GM08714 (cell line): Measurements from ENCODE around the gene PAN3.

Experiments used
- H3K4me3 ChIP-seq: fragments of 200-500 bp; sonication (Bioruptor generic); 2 replicates; pipeline ENCODE4 v1.5.1; 2014; ENCODE audit warnings: mild to moderate bottlenecking, low read length, inconsistent platforms
- ZNF274 ChIP-seq: IDR thresholded peaks from 2 replicates; pipeline ENCODE4 v1.6.1; 2012; ENCODE audit warnings: mild to moderate bottlenecking, low read depth, low read length

The PAN3 gene

DNA sequence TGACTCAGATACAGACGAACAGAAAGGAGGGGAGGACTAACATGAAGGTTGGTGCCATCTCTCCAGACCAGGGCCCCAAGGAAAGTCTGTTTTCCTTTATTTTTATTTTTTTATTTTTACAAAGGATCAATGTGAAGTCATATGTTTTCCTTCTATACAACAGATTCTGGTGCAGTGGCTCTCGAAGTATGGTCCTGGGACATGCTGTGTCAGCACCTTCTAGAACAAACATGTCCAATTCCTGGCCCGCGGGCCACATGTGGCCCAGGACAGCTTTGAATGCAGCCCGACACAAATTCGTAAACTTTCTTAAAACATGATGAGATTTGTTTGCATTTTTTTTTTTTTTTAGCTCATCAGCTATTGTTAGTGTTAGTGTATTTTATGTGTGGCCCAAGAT lies 181.9 kb downstream of the PAN3 start:
- no peak overlapping the region for H3K4me3 ChIP-seq
- TF ChIP-seq ZNF274 = no peak

DNA sequence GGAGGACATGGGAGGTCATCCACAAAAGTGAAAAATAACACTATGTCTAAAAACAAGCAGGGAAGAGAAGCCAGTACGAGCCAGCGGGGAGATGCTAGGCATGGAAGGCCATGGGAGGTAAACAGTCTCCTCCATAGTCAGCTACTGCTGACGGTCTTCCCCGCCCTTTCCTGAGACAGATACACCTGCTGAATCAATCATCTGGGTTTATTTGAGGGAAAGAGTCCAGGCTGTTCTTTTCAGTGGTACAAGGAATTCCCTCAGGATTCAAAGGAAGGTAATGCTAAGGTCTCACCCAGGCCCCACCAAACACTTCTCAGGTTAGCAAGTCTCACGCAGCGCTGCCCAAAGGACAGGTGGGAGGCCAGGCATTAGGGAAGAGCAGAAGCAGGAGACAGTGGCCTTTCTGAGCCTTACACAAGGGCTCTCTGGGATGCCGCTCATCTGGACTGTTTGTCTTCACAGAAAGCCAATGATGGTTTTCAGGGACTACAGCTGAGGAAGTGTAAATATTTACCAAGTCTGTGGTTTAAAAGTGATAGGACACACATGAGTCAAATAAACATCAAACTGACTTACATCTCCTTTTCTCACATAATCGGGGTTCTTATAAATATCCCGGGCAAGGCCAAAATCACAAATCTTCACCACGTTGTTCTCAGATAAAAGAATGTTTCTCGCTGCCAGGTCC lies 182.7 kb downstream of the PAN3 start:
- no peak overlapping the region for H3K4me3 ChIP-seq
- TF ChIP-seq ZNF274 = no peak

DNA sequence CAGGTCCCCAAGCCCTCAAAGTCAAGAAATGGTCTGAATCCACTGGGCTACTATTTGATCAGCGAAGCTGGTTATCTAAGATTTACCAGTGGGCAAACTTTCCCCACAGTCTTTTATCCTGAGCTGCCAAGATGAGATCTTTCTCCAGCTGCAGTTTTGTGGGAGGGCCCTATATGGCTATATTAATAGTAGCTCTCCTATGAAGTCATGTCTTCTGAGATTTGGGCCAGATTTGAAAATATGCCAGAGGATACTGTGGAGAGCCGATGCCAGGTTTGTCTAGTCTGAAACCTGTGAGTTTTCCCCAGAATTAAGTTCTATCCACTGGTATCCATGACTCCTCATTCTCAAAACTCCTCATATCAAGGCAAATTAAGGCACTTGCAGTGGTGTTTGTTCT lies 183.4 kb downstream of the PAN3 start:
- no peak overlapping the region for H3K4me3 ChIP-seq
- TF ChIP-seq ZNF274 = no peak

DNA sequence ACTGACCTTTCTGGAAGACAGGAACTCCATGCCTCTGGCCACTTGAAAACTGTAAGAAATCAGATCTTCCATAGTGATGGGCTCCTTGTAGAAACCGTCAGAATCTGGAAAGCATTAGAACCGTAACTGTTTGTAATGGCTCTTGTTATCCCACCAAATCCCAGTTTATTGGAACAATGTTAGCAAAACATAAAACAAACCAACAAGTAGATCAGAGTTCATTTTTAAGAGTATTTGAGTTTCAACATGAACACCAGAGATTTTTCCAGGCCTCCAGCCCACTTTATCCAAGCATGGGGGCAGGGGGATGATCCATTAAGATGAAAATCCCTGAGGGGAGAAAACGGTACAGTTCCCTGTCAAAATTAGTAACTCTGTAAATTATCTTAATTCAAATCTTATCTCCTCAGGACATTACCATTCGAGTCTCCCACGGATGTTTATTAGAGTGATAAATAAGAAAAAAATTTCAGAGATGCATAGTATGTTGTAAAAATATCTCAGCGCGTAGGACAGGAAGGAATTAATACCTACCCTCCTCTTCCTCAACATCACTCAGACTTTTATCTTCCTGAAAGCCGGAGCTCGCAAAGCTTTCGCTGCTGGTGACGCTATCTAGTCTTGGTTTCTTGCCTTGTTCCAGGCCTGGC lies 184.0 kb downstream of the PAN3 start:
- H3K4me3 ChIP-seq = no peak overlapping the region
- no peak for TF ChIP-seq ZNF274

DNA sequence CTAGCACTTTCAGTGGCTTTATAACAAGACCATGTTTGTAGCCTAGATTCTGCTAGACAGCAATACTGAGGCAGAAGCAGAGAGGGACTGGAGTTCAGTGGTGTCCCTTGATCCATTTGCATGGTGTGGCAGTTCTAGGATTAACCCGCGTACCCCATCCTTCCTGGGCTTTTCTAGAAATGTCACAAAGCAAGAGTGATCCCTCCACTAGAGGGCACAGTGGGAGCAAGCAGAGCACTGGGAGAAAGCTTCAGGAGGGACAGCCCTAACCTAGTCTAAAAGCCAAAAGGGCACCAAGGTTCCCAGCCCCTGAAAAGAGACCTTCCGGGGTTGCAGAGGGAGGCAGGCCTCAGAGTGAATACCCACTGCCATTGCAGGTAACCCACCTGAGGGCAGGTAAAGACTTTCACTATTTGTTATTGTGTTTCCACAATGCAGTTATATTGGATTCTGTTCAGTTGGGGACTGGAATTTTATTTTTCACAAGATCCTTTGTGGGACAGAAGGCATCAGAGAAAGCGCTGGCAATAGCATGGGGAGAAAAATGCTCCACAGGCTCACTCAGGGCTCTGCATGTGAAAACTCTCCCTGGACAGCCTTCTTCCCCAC lies 185.9 kb downstream of the PAN3 start:
- TF ChIP-seq ZNF274 = no peak
- H3K4me3 ChIP-seq = no peak overlapping the region

DNA sequence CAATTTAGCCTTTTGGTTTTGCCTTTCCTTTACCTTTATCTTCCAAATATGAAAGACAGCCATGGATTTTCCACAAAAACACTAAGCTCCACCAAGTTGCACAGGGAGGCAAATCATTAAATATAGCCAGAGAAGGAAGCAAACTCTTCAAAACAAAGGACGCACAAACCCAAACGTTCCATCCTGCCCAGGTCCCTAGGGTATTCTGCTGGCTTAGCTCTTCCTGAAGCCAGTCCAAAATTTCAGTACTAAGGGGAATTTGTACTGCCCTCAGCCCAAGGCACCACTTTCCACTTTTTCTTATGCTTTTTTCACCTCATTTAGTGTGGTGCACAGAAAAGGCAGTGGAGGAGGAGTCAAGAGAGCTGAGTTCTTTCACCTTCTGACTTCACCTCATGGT lies 186.7 kb downstream of the PAN3 start:
- no peak overlapping the region for H3K4me3 ChIP-seq
- no peak for TF ChIP-seq ZNF274

DNA sequence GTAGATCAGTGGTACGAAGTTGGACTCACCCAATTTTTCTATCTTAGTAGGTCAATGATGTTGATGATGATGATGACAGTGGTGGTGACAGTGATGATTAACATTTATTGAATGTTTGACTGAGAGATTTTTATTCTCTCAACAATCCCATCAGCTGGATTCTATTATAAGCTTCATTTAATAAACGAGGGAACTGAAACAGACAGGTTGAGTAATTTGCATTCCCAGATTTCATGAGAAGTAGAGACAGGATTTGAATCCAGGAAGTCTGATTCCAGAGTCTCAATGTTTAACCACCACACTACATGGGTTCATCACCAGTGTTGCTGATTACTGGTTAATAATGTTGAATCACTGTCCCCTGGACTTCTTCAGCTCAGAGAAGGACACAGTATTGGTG lies 187.7 kb downstream of the PAN3 start:
- TF ChIP-seq ZNF274 = no peak
- no peak overlapping the region for H3K4me3 ChIP-seq

DNA sequence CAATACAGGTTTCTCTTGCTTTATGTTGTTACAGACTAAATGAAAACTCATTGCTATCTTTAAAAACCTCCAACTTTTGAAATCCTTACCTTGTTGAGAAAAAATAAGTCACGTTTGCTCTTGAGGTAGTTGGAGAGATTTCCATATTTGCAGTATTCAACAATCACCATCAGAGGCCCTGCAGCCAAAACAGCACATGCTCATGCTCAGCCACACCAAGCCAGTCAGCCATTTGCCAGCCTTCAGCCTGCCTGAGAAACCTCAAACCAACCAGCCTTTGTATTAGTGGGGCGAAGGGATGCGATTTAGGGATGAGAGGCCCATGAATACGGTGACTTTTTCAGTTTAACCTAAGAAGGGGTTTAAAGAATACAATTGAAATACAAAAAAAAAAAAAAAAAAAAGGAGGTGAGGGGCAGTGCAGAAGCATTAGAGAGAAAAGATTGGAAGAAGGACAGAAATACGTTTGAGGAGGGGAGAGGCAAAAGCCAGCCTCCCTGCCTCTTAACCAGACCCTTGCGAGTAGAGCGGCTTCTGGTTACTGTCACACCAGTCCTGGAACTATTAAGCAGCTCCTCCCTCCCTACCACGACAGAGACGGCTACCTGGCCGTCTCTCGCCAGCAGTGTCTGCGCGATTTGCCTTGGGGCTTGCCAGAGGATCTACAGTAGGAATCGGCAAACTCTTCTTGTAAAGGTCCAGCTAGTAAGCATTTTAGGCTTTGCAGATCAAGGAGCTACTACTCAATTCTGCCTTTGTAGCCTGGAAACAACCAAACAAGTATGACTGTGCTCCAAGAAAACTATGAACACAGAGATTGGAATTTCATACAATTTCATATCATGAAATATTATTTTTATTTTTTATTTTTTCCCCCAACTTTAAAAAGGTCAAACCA lies 189.3 kb downstream of the PAN3 start:
- H3K4me3 ChIP-seq = no peak overlapping the region
- TF ChIP-seq ZNF274 = no peak

DNA sequence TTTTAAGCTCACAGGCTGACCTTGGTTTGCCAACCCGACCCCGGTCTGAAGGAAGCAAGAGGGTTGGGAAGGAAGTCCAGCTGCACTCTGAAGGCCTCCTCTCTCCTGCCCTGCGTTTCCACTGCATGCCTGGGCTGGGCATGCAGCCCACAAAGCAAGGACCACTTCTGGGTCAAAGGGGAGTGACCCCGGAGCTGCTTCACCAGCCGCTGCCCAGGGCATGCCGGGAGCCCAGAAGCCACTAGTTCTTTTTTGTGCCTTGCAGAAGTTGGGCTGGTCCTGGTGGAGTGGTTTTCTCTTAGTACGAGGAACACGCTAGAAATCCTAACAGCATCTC lies 189.9 kb downstream of the PAN3 start:
- no peak overlapping the region for H3K4me3 ChIP-seq
- TF ChIP-seq ZNF274 = no peak

DNA sequence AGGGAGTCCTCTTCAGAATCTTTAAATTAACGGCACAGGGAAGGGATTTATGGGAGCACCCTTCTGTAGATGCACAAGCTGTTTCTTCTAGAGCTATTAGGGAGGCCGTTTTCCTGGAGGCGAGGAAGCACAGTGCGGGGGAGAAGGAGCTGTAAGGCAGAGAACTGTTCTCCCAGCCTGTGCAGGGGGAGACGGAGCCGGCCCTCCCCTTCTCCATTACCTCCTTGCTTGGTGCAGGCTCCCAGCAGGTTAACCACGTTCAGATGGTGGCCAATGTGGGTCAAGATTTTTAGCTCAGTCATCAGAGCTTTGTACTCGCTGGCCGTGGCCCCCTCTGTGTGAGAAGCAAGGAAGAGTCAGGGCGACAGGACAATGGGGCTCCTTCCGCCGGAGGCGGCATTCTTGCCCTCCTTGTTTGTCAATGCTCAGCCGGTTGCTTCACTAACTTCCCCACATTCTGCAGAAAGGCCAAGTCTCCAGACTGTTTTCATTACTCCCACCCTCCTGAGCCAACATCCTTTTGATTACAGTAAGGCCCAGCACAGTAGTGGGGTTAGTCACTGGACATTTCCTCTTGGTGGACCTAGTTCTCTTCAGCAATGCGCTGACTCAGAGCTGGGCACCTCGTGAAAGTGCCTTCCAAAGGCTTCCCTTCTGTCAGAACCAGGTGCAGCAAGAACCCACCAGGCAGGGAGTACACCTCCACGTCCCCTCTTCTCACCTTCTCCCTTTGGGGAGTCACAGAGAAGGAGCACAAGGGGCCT lies 191.2 kb downstream of the PAN3 start:
- no peak overlapping the region for H3K4me3 ChIP-seq
- no peak for TF ChIP-seq ZNF274

DNA sequence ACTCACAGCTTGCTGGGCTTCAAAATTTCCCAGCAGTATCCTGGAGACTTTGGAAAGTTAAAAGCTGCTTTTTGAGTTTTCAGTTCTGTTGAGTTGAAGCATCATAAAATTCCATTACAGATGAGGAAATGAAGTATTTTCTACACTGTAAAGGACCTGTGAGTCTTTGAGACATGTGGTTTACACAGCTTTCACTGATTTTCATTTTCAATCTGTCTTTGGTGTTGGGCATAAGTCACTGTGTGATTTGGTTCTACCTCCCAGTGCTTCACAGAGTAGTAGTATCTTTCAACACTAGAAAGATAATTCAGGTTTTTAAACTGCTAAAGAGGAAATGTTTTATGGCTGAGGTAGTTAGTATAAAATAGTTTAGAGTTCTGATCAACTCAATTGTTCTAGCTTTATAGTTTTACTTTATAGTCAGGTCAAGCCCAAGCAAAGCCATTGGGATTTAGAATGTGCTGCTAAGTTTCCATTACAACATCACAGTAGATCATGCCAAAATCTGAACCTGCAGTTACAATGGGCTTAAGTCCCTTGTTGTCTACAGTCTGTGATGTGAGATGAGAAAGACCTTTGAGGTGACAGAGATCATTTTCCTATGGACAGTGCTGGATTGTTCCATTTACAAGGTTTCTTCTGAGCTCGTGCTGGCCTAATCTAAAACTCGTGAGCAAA lies 195.0 kb downstream of the PAN3 start:
- TF ChIP-seq ZNF274 = no peak
- H3K4me3 ChIP-seq = no peak overlapping the region

DNA sequence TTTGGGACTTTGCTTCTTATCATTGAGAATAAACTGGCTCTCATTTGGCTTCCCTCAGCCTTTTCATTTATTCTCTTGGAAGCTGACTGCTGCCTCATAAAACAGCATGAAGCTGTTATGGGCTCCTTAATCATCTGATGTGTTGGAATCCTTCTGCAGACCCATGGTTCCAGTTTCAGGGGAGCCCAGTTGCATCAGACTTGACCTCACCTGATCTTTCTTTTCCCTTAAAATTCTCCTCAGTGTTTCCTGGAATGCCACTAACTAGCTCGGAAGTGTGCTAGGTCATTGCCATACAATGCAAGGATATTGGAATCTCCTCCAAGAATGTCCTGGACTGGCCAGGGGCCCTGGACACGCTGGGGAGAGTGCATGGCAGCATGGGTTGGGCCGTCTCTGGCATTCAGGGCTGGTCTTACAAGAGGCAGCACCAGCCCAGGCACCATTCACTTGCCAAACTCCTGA lies 197.9 kb downstream of the PAN3 start:
- no peak for TF ChIP-seq ZNF274
- no peak overlapping the region for H3K4me3 ChIP-seq
